Muscle layer of duodenum (tissue), 2 donors: ENCODE data around the gene ZFP90.

Experiments
- H3K27ac ChIP-seq: one replicate; pipeline ENCODE4 v1.7.0; 2013; ENCODE audit warnings: mild to moderate bottlenecking, low read length
- H3K27me3 ChIP-seq: one replicate; pipeline ENCODE4 v1.7.0; 2013; ENCODE audit warnings: low read depth, mild to moderate bottlenecking, control low read depth, low read length
- H3K36me3 ChIP-seq, 2 donors: one replicate each; pipeline ENCODE4 v1.7.0; 2013; ENCODE audit warnings: low read length in 2 of 2, control low read depth in 1 of 2, mild to moderate bottlenecking in 1 of 2; ENCODE audit not compliant: insufficient read depth in 2 of 2, control insufficient read depth in 1 of 2
- H3K4me1 ChIP-seq, 2 donors: one replicate each; pipeline ENCODE4 v1.7.0; 2013; ENCODE audit warnings: low read length in 2 of 2, mild to moderate bottlenecking in 2 of 2, control low read depth in 1 of 2, moderate library complexity in 1 of 2; ENCODE audit not compliant: insufficient read depth in 2 of 2, control insufficient read depth in 1 of 2
- H3K4me3 ChIP-seq, 2 donors: one replicate each; pipeline ENCODE4 v1.7.0; 2013; ENCODE audit warnings: low read length in 2 of 2, low read depth in 1 of 2, mild to moderate bottlenecking in 1 of 2
- H3K9me3 ChIP-seq, 2 donors: one replicate each; pipeline ENCODE4 v1.7.0; 2013; ENCODE audit warnings: low read length in 2 of 2, control low read depth in 1 of 2, mild to moderate bottlenecking in 1 of 2; ENCODE audit not compliant: control insufficient read depth in 1 of 2
- donor health status: healthy.

Gene ZFP90

GRCh38 chr16:68592466-68593337 is 53.6 kb downstream of the ZFP90 start:
- Histone ChIP-seq H3K4me1 (no peaks in the 10 kb centered on the region), H3K27ac (no peak overlapping the region)

GRCh38 chr16:68596266-68596665 is 57.2 kb downstream of the ZFP90 start:
- H3K9me3 ChIP-seq: peaks cover 0 to 2% of the 10 kb centered on the region in 2 donors
- H3K27me3 ChIP-seq: no peaks in the 10 kb centered on the region
- H3K27ac ChIP-seq: no peak overlapping the region
- H3K36me3 ChIP-seq: peaks cover 0 to 5% of the 10 kb centered on the region in 2 donors
- no peak overlapping the region for H3K4me3 ChIP-seq
- H3K4me1 ChIP-seq: no peaks in the 10 kb centered on the region

More at GRCh38 chr16:68592466-68593337, 53.6 kb downstream of the ZFP90 start:
- Histone ChIP-seq H3K4me3 (no peak overlapping the region), H3K9me3 (no peaks in the 10 kb centered on the region), H3K36me3 (peaks cover 0 to 5% of the 10 kb centered on the region in 2 donors), H3K27me3 (no peaks in the 10 kb centered on the region)

GRCh38 chr16:68599586-68599985 is 60.5 kb downstream of the ZFP90 start:
- H3K4me1 ChIP-seq: no peaks in the 10 kb centered on the region
- no peak overlapping the region for H3K27ac ChIP-seq
- H3K9me3 ChIP-seq: peaks cover 0 to 2% of the 10 kb centered on the region in 2 donors
- no peaks in the 10 kb centered on the region for H3K36me3 ChIP-seq
- no peaks in the 10 kb centered on the region for H3K27me3 ChIP-seq
- H3K4me3 ChIP-seq: no peak overlapping the region

GRCh38 chr16:68605746-68606145 is 66.7 kb downstream of the ZFP90 start:
- Histone ChIP-seq H3K9me3 (no peaks in the 10 kb centered on the region), H3K27ac (no peak overlapping the region), H3K36me3 (no peaks in the 10 kb centered on the region), H3K4me3 (no peak overlapping the region), H3K4me1 (no peaks in the 10 kb centered on the region), H3K27me3 (no peaks in the 10 kb centered on the region)

- Histone ChIP-seq H3K27me3 (no peaks in the 10 kb centered on the region), H3K4me1 (no peaks in the 10 kb centered on the region), H3K9me3 (no peaks in the 10 kb centered on the region), H3K4me3 (no peak overlapping the region), H3K27ac (no peak overlapping the region), H3K36me3 (no peaks in the 10 kb centered on the region)
Measured at GRCh38 chr16:68607443-68607842, 68.4 kb downstream of the ZFP90 start.

GRCh38 chr16:68608330-68608729 is 69.2 kb downstream of the ZFP90 start:
- Histone ChIP-seq H3K36me3 (no peaks in the 10 kb centered on the region), H3K9me3 (no peaks in the 10 kb centered on the region), H3K27ac (no peak overlapping the region), H3K4me3 (no peak overlapping the region), H3K4me1 (no peaks in the 10 kb centered on the region), H3K27me3 (no peaks in the 10 kb centered on the region)

- Histone ChIP-seq H3K27me3 (no peaks in the 10 kb centered on the region), H3K9me3 (peaks cover 4 to 7% of the 10 kb centered on the region in 2 donors)
Measured at GRCh38 chr16:68612996-68613395, 73.9 kb downstream of the ZFP90 start.

GRCh38 chr16:68617734-68618133 is 78.6 kb downstream of the ZFP90 start:
- Histone ChIP-seq H3K27ac (no peak overlapping the region), H3K27me3 (no peaks in the 10 kb centered on the region), H3K9me3 (peaks cover 5 to 7% of the 10 kb centered on the region in 2 donors), H3K4me3 (no peak overlapping the region), H3K36me3 (no peaks in the 10 kb centered on the region), H3K4me1 (no peaks in the 10 kb centered on the region)

More at GRCh38 chr16:68612996-68613395, 73.9 kb downstream of the ZFP90 start:
- H3K4me3 ChIP-seq: no peak overlapping the region
- H3K36me3 ChIP-seq: no peaks in the 10 kb centered on the region
- no peaks in the 10 kb centered on the region for H3K4me1 ChIP-seq
- H3K27ac ChIP-seq: no peak overlapping the region
